A549 (cell line): ENCODE results near the gene CPNE4. TPM values are rescaled to one million over a fixed set of nuclear protein-coding genes. Genes with fewer than 3 reads are reported as not detected.
A peak's percentile ranks its signal among the peaks of the same experiment; 100 is the strongest.

Source experiments
- ATAC-seq, 2 experiments: fragments of 200-7000 bp in 1 of 2; fragments of >200 bp in 1 of 2; cut with Nextera tagmentation in 1 of 2; cut with Tn5 transposase in 1 of 2; 3 replicates each; pipeline versions ENCODE4 v1.8.0 to v1.9.1; 2018 to 2020; ENCODE audit warnings: mild to moderate bottlenecking in 1 of 2, moderate library complexity in 1 of 2
- CTCF ChIA-PET: fragments of 300-600 bp; sonication (Branson Sonifier 250); formaldehyde crosslinking; extraction: SDS; loops from one replicate; lab custom pipeline; 2021; ENCODE audit warnings: antibody characterized with exemption, inconsistent platforms; lab: Yijun Ruan, JAX
- POLR2A ChIA-PET: fragments of 350-600 bp; formaldehyde crosslinking; extraction: SDS; loops from one replicate; lab custom pipeline; 2021; ENCODE audit warnings: antibody characterized with exemption, inconsistent platforms; lab: Yijun Ruan, JAX
- DNase-seq, 2 experiments: peaks; one replicate each; pipeline versions ENCODE4 v3.0.0 to v3.0.0-alpha.2; 2011 to 2016; ENCODE audit warnings: low read depth in 1 of 2, low spot score in 1 of 2
- FAIRE-seq: peaks from 2 replicates; lab custom pipeline; 2011; peaks lifted over from hg19 to GRCh38; lab: Jason Lieb, UNC
- H3K27ac ChIP-seq, 2 experiments: fragments of >200 bp; sonication (Bioruptor Twin); formaldehyde crosslinking; 3 replicates each; pipeline ENCODE4 v1.5.1; 2016 to 2017
- H3K4me1 ChIP-seq: fragments of >200 bp; sonication (Bioruptor Twin); formaldehyde crosslinking; 3 replicates; pipeline ENCODE4 v1.6.1; 2016
- H3K4me2 ChIP-seq: fragments of >200 bp; sonication (Bioruptor Twin); formaldehyde crosslinking; 3 replicates; pipeline ENCODE4 v1.6.1; 2016
- H3K4me3 ChIP-seq: fragments of >200 bp; sonication (Bioruptor Twin); formaldehyde crosslinking; 3 replicates; pipeline ENCODE4 v1.5.1; 2016
- H3K9me3 ChIP-seq: fragments of >200 bp; sonication (Bioruptor Twin); formaldehyde crosslinking; 3 replicates; pipeline ENCODE4 v1.6.1; 2016
- CEBPB ChIP-seq, 2 experiments: fragments of >200 bp in 1 of 2; sonication (Bioruptor Twin) in 1 of 2; formaldehyde crosslinking in 1 of 2; IDR thresholded peaks; 2 replicates each; pipeline ENCODE4 v1.6.1; 2012 to 2016
- FOSB ChIP-seq: fragments of 250-450 bp; sonication (Bioruptor Pico); IDR thresholded peaks from 2 replicates; pipeline ENCODE4 v1.5.0; 2020; ENCODE audit warnings: mild to moderate bottlenecking, moderate library complexity
- FOXS1 ChIP-seq: fragments of 250-450 bp; sonication (Bioruptor Pico); IDR thresholded peaks from 2 replicates; pipeline ENCODE4 v1.5.0; 2020; ENCODE audit warnings: mild to moderate bottlenecking, moderate library complexity
- HDAC2 ChIP-seq: fragments of 200-600 bp; sonication (generic); IDR thresholded peaks from 2 replicates; pipeline ENCODE4 v1.6.1; 2016
- HOXA7 ChIP-seq: fragments of 250-450 bp; sonication (Bioruptor Pico); IDR thresholded peaks from 2 replicates; pipeline ENCODE4 v1.5.0; 2020; ENCODE audit warnings: mild to moderate bottlenecking, moderate library complexity
- HOXB13 ChIP-seq: fragments of 250-450 bp; sonication (Bioruptor Pico); IDR thresholded peaks from 2 replicates; pipeline ENCODE4 v1.5.0; 2020; ENCODE audit warnings: low read depth, mild to moderate bottlenecking, moderate library complexity
- HOXB5 ChIP-seq: fragments of 250-450 bp; sonication (Bioruptor Pico); IDR thresholded peaks from 2 replicates; pipeline ENCODE4 v1.5.0; 2020; ENCODE audit warnings: mild to moderate bottlenecking, moderate library complexity
- KDM1A ChIP-seq: fragments of 200-600 bp; sonication (generic); IDR thresholded peaks from 2 replicates; pipeline ENCODE4 v1.6.1; 2016; ENCODE audit warnings: low read depth, mild to moderate bottlenecking
- MYC ChIP-seq: IDR thresholded peaks from 2 replicates; pipeline ENCODE4 v1.6.1; 2012; ENCODE audit warnings: mild to moderate bottlenecking, inconsistent platforms, low read length, improper control_type of control experiment, borderline replicate concordance
- NFE2L2 ChIP-seq: fragments of 150-350 bp; conservative IDR thresholded peaks from 2 replicates; pipeline ENCODE4 v1.6.1; 2014; ENCODE audit warnings: low read length
- NR3C1 ChIP-seq: fragments of >200 bp; sonication (Bioruptor Twin); formaldehyde crosslinking; IDR thresholded peaks from 3 replicates; pipeline ENCODE4 v1.6.1; 2017
- PHF8 ChIP-seq: fragments of 200-600 bp; sonication (generic); IDR thresholded peaks from 2 replicates; pipeline ENCODE4 v1.6.1; 2016; ENCODE audit warnings: low read depth, mild to moderate bottlenecking, antibody characterized with exemption, moderate library complexity, borderline replicate concordance
- POLR2A ChIP-seq: IDR thresholded peaks from 2 replicates; pipeline ENCODE4 v1.6.1; 2012; ENCODE audit warnings: mild to moderate bottlenecking, low read length
- POLR2AphosphoS2 ChIP-seq: conservative IDR thresholded peaks from 2 replicates; pipeline ENCODE4 v1.6.1; 2012; ENCODE audit warnings: low read length, improper control_type of control experiment, inconsistent platforms
- RAD21 ChIP-seq, 2 experiments: fragments of >200 bp in 1 of 2; sonication (Bioruptor Twin) in 1 of 2; formaldehyde crosslinking in 1 of 2; IDR thresholded peaks in 1 of 2; conservative IDR thresholded peaks in 1 of 2; 2 replicates in 1 of 2; 3 replicates in 1 of 2; pipeline ENCODE4 v1.6.1; 2012 to 2018; ENCODE audit warnings: inconsistent platforms in 1 of 2
- RARB ChIP-seq: fragments of 250-450 bp; sonication (Bioruptor Pico); IDR thresholded peaks from 2 replicates; pipeline ENCODE4 v1.8.0; 2021; ENCODE audit warnings: mild to moderate bottlenecking, moderate library complexity
- RNF2 ChIP-seq: fragments of 200-600 bp; sonication (generic); IDR thresholded peaks from 2 replicates; pipeline ENCODE4 v1.6.1; 2016; ENCODE audit warnings: low read depth, mild to moderate bottlenecking, antibody characterized with exemption, moderate library complexity, borderline replicate concordance
- SMC3 ChIP-seq: fragments of >200 bp; sonication (Bioruptor Twin); formaldehyde crosslinking; IDR thresholded peaks from 3 replicates; pipeline ENCODE4 v1.6.1; 2018; ENCODE audit warnings: inconsistent platforms
- SREBF2 ChIP-seq: fragments of 450-650 bp; IDR thresholded peaks from 2 replicates; pipeline ENCODE4 v1.6.1; 2014; ENCODE audit warnings: mild to moderate bottlenecking, moderate library complexity
- TFCP2L1 ChIP-seq: fragments of 250-450 bp; sonication (Bioruptor Pico); IDR thresholded peaks from 2 replicates; pipeline ENCODE4 v1.5.0; 2021; ENCODE audit warnings: mild to moderate bottlenecking
- ZC3H11A ChIP-seq: fragments of 450-650 bp; IDR thresholded peaks from 2 replicates; pipeline ENCODE4 v1.6.1; 2014; ENCODE audit warnings: antibody characterized with exemption, mild to moderate bottlenecking
- ZFP36 ChIP-seq: fragments of 450-650 bp; IDR thresholded peaks from 2 replicates; pipeline ENCODE4 v1.6.1; 2014; ENCODE audit warnings: borderline replicate concordance; ENCODE audit not compliant: partially characterized antibody
- ZNF302 ChIP-seq: fragments of 250-450 bp; sonication (Bioruptor Pico); IDR thresholded peaks from 2 replicates; pipeline ENCODE4 v1.9.0; 2021; ENCODE audit warnings: inconsistent platforms, mild to moderate bottlenecking, moderate library complexity
- ZSCAN20 ChIP-seq: fragments of 250-450 bp; sonication (Bioruptor Pico); IDR thresholded peaks from 2 replicates; pipeline ENCODE4 v1.8.0; 2022; ENCODE audit warnings: mild to moderate bottlenecking, moderate library complexity
- WGBS: methylation state at CpG from one replicate; pipeline ENCODE4 v1.1.6; 2017; ENCODE audit errors: missing lambda C conversion rate; 5-methylcytosine and 5-hydroxymethylcytosine counted together
- polyA plus RNA-seq, 4 experiments: library from polyadenylated mRNA; depleted of rRNA in 3 of 4; stranded (reverse); fragments of >200 nt; fragmentation: RNase III in 1 of 4; extraction: RNeasy Plus Mini Kit Qiagen cat#74134 plus additional on column Dnase treatment in 1 of 4; gene quantifications; 2 replicates in 3 of 4; 3 replicates in 1 of 4; pipeline ENCODE4 v1.2.3, GENCODE V29; 2011 to 2017
- TF ChIP-seq, protein P1 (sequence below): IDR thresholded peaks from 2 replicates; pipeline ENCODE4 v1.6.1; 2012
- TF ChIP-seq, protein P2 (sequence below): fragments of 450-650 bp; IDR thresholded peaks from 2 replicates; pipeline ENCODE4 v1.6.1; 2014; ENCODE audit warnings: antibody characterized with exemption
- TF ChIP-seq, protein P3 (sequence below): fragments of >200 bp; sonication (Bioruptor Twin); formaldehyde crosslinking; IDR thresholded peaks from 3 replicates; pipeline ENCODE4 v1.6.1; 2016
- TF ChIP-seq, protein P4 (sequence below): IDR thresholded peaks from 2 replicates; pipeline ENCODE4 v1.6.1; 2012; ENCODE audit warnings: low read depth, borderline replicate concordance
- TF ChIP-seq, protein P5 (sequence below): fragments of >200 bp; sonication (Bioruptor Twin); formaldehyde crosslinking; IDR thresholded peaks from 3 replicates; pipeline ENCODE4 v1.5.1; 2016
- TF ChIP-seq, protein P6 (sequence below): fragments of 250-450 bp; sonication (Bioruptor Pico); IDR thresholded peaks from 2 replicates; pipeline ENCODE4 v1.5.0; 2020; ENCODE audit warnings: low read depth, mild to moderate bottlenecking, moderate library complexity
- TF ChIP-seq, protein P7 (sequence below): fragments of 250-450 bp; sonication (Bioruptor Pico); IDR thresholded peaks from 2 replicates; pipeline ENCODE4 v1.5.0; 2021; ENCODE audit warnings: mild to moderate bottlenecking, moderate library complexity, borderline replicate concordance

The CPNE4 gene
- polyA plus RNA-seq, 2 of the 4 experiments (the other 2 are of a cell fraction) = 3.6 to 8.7 TPM

DNA sequence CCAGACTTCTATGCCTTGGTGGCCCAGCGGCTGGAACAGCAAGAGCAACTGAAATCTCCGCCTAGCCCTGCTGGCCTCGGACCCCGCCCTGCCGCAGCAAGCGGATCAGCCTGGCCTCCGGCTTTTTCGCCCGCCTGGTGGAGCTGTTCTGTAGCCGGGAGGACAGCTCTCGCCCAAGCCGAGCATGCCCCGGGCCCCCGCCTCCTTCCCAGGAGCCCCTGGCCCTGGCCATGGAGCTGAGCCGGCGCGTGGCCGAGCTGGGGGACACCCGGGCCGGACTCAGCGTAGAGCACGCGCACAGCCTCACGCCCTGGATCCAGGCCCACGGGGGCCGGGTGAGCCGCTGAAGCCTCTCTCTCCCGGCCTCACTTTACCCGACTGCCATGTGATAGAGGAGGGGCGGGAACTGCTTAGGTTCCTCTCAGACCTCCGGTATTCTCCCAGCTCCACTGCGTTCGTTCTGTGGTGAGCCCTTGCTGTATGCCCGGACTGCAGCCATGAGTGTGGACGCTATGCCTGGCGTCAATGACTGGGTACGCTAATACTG, 507.9 kb downstream of the CPNE4 start:
- CTCF ChIA-PET = interaction anchor here (0.6 to 1.6 kb wide), 5 partner anchors 20 to 507 kb away, joined by 3 read pairs; no protein-coding TSS in a partner anchor
- peak overlapping the region; percentile 83 for H3K4me2 ChIP-seq
- DNase-seq = peak; percentile 38 to 70

More for the DNA sequence above, 507.9 kb downstream of the CPNE4 start:
- FAIRE-seq (no peak), ATAC-seq (peak; percentile 100)
- peak overlapping the region; percentile 46 for H3K4me3 ChIP-seq
- 44% methylated on average over 11 of the region's 37 CpGs for WGBS
- no peaks in the 10 kb centered on the region for H3K9me3 ChIP-seq
- H3K27ac ChIP-seq = peak overlapping the region; percentile 79 to 91
- H3K4me1 ChIP-seq = no peaks in the 10 kb centered on the region
- TF ChIP-seq CEBPB (IDR thresholded peaks at IDR 0.05) (no peak), RARB (CRISPR knock-in tag) (no peak), HOXB13 (CRISPR knock-in tag) (no peak), MYC (no peak), PHF8 (no peak), ZNF302 (CRISPR knock-in tag) (no peak), NR3C1 (no peak), NFE2L2 (no peak), HDAC2 (no peak), ZFP36 (no peak), RNF2 (no peak), SREBF2 (no peak), HOXA7 (CRISPR knock-in tag) (no peak), FOSB (CRISPR knock-in tag) (no peak), HOXB5 (CRISPR knock-in tag) (no peak), KDM1A (no peak), POLR2AphosphoS2 (no peak), ZC3H11A (no peak), FOXS1 (CRISPR knock-in tag) (no peak), ZSCAN20 (no peak), TFCP2L1 (CRISPR knock-in tag) (no peak), POLR2A (peak; percentile 31; the same call in 1 of the 2 replicates), RAD21 (conservative IDR thresholded peaks at IDR 0.05 in 1 of 2, IDR thresholded peaks at IDR 0.05 in 1 of 2) (peak; percentile 42 to 54), SMC3 (peak; percentile 48; the same call in 2 of the 3 replicates)
- TF ChIP-seq, protein P1, sequence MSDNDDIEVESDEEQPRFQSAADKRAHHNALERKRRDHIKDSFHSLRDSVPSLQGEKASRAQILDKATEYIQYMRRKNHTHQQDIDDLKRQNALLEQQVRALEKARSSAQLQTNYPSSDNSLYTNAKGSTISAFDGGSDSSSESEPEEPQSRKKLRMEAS = peak; percentile 66
- TF ChIP-seq, protein P2, sequence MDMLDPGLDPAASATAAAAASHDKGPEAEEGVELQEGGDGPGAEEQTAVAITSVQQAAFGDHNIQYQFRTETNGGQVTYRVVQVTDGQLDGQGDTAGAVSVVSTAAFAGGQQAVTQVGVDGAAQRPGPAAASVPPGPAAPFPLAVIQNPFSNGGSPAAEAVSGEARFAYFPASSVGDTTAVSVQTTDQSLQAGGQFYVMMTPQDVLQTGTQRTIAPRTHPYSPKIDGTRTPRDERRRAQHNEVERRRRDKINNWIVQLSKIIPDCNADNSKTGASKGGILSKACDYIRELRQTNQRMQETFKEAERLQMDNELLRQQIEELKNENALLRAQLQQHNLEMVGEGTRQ = no peak
- TF ChIP-seq, protein P3, sequence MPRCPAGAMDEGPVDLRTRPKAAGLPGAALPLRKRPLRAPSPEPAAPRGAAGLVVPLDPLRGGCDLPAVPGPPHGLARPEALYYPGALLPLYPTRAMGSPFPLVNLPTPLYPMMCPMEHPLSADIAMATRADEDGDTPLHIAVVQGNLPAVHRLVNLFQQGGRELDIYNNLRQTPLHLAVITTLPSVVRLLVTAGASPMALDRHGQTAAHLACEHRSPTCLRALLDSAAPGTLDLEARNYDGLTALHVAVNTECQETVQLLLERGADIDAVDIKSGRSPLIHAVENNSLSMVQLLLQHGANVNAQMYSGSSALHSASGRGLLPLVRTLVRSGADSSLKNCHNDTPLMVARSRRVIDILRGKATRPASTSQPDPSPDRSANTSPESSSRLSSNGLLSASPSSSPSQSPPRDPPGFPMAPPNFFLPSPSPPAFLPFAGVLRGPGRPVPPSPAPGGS = no peak
- TF ChIP-seq, protein P4, sequence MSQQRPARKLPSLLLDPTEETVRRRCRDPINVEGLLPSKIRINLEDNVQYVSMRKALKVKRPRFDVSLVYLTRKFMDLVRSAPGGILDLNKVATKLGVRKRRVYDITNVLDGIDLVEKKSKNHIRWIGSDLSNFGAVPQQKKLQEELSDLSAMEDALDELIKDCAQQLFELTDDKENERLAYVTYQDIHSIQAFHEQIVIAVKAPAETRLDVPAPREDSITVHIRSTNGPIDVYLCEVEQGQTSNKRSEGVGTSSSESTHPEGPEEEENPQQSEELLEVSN = peak; percentile 61
- TF ChIP-seq, protein P5, sequence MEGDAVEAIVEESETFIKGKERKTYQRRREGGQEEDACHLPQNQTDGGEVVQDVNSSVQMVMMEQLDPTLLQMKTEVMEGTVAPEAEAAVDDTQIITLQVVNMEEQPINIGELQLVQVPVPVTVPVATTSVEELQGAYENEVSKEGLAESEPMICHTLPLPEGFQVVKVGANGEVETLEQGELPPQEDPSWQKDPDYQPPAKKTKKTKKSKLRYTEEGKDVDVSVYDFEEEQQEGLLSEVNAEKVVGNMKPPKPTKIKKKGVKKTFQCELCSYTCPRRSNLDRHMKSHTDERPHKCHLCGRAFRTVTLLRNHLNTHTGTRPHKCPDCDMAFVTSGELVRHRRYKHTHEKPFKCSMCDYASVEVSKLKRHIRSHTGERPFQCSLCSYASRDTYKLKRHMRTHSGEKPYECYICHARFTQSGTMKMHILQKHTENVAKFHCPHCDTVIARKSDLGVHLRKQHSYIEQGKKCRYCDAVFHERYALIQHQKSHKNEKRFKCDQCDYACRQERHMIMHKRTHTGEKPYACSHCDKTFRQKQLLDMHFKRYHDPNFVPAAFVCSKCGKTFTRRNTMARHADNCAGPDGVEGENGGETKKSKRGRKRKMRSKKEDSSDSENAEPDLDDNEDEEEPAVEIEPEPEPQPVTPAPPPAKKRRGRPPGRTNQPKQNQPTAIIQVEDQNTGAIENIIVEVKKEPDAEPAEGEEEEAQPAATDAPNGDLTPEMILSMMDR = peak; percentile 37; the same call in 2 of the 3 replicates
- TF ChIP-seq, protein P6, sequence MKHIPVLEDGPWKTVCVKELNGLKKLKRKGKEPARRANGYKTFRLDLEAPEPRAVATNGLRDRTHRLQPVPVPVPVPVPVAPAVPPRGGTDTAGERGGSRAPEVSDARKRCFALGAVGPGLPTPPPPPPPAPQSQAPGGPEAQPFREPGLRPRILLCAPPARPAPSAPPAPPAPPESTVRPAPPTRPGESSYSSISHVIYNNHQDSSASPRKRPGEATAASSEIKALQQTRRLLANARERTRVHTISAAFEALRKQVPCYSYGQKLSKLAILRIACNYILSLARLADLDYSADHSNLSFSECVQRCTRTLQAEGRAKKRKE (CRISPR knock-in tag) = no peak
- TF ChIP-seq, protein P7, sequence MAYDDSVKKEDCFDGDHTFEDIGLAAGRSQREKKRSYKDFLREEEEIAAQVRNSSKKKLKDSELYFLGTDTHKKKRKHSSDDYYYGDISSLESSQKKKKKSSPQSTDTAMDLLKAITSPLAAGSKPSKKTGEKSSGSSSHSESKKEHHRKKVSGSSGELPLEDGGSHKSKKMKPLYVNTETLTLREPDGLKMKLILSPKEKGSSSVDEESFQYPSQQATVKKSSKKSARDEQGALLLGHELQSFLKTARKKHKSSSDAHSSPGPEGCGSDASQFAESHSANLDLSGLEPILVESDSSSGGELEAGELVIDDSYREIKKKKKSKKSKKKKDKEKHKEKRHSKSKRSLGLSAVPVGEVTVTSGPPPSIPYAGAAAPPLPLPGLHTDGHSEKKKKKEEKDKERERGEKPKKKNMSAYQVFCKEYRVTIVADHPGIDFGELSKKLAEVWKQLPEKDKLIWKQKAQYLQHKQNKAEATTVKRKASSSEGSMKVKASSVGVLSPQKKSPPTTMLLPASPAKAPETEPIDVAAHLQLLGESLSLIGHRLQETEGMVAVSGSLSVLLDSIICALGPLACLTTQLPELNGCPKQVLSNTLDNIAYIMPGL (CRISPR knock-in tag) = no peak
- TF ChIP-seq, all 56 proteins: peak for 6
- POLR2A ChIA-PET = interaction anchor here (1.2 kb wide), 1 partner anchor 145 kb away, joined by 3 read pairs; the partner anchor contains the start of gene NUDT16
